ENCODE results near the gene TRIM54.
"Not testable (repeated sequence)": the region's sequence is repeated elsewhere in the genome, so short reads cannot be mapped to it uniquely, and the experiment has no call there.

TRIM54 gene

DNA sequence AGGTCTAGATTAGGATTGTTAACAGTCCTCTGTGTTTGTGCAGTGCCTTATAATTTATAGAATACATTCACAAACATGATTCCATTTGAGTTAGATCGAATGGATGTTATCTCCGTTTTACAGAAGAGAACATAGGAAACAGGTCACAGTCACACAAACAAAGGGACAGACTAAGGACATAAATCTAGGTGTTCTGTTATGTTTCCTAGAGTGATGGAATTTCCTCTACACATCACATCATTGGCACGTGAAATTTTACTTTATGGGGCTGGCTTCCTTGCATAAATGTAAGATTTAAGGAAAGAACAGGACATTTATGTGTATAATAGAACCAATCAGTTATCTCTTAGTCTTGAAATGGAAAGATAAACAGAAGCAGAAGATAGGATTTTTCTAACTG lies 6.4 kb downstream of the TRIM54 start:
- DNase-seq, result no peak

DNA sequence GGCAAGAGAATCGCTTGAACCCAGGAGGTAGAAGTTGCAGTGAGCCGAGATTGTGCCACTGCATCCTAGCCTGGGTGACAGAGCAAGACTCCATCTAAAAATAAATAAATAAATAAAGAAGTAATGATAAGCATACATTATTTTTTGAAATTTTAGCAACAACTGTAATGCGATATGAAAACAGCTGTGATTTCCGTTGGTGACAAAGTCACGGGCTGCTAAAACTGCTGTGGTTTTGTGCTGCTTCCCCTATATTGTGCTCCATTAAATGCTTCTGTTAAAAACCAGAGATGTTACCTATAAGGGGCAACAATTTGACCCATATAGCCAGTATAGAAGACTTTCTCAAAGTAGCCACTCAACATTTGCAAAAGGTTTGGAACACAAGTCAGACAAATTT lies 8.3 kb downstream of the TRIM54 start:
- no peak for DNase-seq

DNA sequence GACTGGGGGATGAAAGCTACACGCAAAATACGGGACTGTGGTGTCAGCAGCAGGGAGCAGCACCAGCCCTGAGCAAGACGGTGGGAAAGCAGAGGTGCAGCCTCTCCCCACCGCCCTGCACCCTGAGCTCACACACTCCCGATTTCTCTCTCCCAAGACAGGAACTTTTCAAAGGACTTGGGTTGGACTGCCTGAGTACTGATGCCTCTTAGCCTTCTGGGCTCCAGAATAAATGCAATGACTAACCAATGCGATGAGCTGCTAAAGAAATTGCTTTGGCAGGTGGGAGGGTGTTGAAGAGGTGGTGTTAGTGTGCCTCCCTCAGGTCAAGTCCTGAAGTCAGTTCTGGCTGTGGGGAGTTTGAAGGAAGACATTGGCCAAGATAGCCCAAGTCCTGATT lies 9.6 kb downstream of the TRIM54 start:
- DNase-seq, result no peak

DNA sequence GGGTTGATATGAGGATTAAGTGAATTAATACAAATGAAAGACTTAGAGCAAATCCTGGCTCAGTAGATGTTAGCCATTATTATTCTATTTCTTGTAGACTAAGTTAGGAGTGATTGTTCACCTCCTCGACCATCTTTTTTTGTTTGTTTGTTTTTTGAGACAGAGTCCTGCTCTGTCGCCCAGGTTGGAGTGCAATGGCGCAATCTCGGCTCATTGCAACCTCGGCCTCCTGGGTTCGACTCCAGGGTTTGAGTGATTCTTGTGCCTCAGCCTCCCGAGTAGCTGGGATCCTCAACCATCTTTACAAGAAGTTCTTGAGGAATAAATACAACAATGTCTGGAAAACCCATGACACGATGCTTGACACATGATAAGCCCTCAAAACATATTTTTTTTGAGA lies 12.7 kb downstream of the TRIM54 start:
- DNase-seq, result no peak

DNA sequence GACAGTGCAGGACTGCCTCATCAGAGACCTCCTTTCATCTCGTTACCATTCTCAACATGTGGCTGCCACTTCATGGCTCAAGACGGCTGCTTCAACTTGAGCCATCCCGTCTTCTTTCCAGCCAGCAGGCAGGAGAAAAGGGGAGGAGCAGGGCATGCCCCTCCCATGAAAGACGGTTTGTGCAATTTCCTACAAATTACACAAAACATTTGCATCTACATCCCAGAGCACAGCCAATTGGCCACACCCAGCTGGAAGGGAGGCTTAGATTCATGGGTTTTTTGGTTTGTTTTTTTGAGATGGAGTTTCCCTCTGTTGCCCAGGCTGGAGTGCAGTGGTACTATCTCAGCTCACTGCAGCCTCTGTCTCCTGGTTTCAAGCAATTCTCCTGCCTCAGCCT lies 14.3 kb downstream of the TRIM54 start:
- no peak for DNase-seq

DNA sequence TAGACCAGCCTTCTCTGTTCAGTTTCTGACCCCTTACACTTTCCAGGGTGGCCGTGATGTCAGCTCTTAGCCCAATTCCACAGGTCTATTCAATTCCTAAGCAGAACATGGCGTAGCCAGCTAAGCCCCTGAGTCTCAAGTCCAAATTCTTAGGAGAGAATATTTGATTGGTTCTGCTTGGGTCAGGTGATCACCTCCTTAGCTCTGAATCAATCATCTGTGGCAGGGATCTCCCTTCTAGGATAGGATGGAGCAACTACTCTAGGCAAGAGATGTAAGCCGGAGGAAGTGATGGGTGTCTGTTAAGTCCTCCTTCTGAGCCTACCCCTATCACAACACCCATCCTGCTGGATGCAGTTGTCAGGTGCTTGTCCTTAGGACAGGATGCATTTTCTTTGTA lies 15.0 kb downstream of the TRIM54 start:
- no peak for DNase-seq

DNA sequence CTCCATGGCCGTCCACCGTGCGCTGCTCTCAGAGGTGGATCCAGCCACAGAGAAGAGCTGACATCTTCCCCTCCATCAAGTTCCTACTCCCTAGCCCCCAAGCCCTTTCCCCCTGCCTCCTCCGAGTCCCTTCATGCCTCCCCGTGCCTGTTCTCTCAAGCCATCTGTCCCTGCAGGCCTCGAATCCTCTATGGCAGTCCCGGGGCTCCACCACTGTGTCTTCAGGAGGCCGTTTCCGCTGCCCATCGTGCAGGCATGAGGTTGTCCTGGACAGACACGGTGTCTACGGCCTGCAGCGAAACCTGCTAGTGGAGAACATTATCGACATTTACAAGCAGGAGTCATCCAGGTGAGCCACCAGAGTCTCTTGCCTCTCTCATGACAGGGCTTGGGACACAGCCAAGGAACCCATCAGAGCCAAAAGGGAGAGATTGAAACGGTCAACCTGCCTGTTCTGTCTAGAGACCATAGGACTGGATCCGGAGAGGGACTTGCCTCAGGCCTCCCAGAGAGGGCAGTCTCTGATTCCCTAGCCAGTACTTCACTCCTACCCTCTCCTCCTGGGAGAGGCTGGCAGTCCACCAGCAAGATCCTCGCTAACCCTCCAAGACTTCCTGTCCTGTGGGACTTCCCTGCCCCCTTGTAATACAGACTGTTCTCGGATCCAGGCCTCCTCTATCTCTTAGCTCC lies 16.3 kb downstream of the TRIM54 start:
- no peak for DNase-seq

DNA sequence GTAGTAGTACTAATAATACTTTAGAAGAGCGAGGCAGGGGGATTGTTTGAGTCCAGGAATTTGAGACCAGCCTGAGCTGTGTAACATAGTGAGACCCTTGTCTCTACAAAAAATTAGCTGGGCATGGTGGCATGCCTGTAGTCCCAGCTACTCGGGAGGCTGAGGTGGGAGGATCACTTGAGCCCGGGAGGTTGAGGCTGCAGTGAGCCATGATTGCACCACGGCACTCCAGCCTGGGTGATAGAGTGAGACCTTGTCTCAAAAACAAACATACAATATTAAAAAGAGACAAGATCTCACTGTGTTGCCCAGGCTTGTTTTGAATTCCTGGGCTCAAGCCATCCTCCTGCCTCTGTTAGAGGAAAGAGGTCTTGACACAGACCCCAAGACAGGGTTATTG lies 18.4 kb downstream of the TRIM54 start:
- DNase-seq, result not testable (repeated sequence)

DNA sequence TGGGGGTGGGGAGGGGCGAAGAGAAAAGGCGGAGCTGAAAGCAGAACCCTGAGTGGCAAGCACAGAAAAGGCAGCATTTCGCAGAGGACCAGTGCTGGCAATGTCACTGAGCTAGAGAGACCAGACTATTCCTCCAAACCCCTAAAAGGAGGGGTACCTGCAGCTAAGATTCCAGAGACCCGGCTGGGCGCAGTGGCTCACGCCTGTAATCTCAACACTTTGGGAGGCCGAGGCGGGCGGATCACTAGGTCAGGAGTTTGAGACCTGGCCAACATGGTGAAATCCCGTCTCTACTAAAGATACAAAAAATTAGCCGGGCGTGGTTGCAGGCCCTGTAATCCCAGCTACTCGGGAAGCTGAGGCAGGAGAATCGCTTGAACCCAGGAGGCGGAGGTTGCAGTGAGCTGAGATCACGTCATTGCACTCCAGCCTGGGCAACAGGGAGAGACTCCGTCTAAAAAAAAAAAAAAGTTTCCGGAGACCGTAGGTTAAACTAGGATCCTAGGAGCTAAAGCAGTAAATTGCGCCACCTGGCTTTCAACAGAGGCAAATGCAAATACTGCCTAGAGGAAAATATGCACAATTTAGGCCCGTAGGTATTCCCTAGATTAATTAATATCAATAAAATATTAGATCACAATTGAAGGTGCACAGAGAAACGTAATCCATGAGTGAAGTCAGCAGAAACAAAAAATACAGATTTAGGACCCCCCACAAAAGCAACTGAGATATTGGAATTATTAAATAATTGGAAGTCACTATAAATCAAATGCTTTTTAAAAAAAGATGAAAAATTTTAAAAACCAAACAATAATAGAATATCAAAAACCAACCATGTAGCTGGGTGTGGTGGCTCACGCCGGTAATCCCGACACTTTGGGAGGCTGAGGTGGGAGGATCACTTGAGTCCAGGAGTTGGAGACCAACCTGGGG lies 21.1 kb downstream of the TRIM54 start:
- DNase-seq, result no peak

DNA sequence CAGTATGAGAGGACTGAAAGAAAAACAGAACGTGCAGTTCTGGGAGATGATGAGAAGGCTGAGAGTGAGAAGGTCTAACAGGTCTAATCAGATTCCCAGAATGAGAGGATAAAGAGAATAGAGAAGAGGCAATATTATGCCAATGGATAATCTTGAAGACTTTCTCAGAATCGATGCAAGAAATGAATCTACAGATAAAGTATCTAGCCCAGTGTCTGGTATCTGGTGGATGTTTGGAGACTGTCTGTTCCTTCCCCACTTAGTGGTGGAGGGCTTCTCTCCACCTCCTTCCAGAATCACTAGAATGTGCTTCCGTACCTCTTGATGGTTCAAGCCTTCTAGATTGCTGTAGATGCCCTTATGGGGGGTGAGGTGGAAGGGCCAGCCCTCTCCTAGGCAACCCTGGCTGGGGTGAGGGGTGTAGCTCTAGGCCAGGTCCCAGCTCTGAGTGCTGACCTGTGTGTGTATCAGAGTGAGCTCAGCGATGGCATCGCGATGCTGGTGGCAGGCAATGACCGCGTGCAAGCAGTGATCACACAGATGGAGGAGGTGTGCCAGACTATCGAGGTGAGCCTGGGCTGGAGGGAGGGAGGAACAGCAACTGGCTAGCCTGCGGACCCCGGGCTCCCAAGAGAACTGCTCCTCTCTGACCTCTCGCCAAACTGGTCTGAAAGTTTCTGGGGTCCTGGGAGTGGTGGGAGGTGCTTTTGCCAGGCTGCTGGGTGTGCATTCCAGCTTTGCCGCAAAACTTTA lies 22.4 kb downstream of the TRIM54 start:
- DNase-seq, result no peak

DNA sequence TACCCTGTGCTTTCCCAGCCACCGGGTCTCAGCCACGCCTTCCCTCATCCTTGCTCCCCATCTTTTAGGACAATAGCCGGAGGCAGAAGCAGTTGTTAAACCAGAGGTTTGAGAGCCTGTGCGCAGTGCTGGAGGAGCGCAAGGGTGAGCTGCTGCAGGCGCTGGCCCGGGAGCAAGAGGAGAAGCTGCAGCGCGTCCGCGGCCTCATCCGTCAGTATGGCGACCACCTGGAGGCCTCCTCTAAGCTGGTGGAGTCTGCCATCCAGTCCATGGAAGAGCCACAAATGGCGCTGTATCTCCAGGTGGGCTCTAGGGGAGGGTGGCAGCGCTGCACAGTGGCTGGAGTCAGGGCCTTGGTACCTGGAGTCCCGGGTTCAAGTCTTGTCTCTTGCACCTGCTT lies 23.3 kb downstream of the TRIM54 start:
- no peak for DNase-seq

DNA sequence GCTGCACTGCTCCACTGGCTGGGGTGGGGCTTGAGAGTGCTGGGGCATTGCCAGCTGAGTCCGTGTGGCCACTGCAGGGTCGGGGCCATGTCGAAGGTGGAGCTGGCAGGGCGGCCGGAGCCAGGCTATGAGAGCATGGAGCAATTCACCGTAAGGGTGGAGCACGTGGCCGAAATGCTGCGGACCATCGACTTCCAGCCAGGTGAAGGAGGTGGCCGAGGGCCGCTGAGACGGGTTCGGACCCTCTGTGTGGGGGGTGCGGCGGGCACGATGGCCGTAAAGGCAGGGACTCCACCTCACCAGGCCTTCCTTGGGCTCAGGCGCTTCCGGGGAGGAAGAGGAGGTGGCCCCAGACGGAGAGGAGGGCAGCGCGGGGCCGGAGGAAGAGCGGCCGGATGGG lies 23.9 kb downstream of the TRIM54 start:
- DNase-seq, result no peak

DNA sequence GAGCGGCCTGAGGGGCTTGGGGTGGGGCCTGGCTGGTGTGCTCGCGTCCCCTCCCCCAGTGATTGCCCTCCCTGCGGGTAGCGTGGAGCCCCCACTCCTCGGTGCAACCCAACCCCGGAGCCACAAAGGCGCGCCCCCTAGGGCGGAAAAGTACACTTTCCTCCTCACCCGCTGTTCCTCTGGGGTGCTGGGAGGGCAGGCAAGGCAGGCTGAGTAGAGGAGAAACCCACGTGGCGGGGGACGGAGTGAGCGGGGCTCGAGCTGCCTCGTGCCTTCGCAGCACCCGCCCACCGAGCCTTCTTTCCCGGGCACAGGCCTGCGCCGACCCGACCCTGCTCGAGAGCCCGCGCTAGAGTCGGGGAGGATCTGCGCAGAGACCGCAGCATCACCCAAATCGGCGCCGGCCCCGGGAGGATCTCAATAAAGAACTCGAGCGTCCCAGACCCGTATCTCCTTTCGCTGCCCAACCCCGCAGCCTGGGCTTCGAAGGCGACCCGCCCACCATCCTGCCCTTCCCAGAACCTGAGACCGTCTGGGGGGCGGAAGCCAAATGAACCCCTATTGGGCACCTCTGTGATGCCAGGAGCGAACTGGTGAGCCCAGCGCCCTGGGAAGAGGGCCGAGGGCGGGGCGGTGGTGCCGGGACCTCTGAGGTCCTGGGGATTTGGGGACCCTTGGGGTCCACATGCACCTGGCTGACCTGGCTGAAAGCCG lies 24.5 kb downstream of the TRIM54 start:
- no peak for DNase-seq

DNA sequence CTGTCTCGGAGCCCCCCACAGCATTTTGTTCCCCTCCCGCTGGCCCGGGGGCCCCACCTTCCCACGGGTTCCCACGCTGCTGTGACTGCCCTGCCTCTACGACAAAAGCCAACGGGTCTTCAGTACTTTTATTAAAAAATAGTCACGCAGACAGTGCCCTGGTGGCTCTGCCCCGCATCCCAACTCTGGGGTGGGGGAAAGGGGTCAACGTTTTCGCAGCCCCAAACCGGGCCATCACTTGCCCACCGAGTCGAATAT lies 25.0 kb downstream of the TRIM54 start:
- DNase-seq, result no peak

DNA sequence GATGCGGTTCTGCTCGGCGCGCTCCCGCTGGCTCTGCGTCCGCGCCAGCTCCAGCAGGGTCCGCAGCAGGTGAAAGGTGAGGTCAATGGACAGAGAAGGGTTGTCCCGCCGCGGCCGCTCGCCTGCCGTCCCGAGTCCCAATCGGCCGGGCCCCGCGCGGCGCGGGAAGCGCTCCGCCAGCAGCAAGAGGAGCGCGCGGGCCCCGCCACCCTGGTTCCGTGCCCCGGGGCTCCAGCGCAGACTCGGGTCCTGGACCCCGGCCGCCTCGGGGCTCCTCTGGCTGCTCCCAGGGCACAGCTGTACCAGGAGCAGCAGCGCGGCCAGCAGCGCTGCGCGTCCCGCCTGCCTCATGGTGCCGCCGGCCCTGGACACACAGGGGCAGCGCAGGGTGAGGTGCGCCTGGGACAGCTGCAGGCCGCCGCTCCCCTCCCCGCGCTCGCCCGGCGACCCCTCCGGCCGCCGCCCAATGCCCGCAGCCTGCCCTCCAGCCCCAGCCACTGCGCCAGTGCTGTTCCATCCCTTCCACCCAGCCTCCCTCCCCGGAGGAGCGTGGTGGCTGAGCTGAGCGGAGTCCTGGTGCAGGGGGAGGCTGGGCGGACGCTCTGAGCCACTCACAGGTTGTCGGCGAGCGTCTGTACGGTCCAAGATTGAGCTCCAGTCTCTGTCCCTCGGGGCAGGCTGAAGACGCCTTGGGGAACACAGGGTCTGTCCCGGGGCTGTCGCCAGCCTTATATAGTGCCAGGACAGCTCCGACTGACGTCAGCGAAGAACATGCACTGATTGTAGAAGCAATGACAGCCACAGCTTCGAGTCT lies 25.5 kb downstream of the TRIM54 start:
- no peak for DNase-seq

DNA sequence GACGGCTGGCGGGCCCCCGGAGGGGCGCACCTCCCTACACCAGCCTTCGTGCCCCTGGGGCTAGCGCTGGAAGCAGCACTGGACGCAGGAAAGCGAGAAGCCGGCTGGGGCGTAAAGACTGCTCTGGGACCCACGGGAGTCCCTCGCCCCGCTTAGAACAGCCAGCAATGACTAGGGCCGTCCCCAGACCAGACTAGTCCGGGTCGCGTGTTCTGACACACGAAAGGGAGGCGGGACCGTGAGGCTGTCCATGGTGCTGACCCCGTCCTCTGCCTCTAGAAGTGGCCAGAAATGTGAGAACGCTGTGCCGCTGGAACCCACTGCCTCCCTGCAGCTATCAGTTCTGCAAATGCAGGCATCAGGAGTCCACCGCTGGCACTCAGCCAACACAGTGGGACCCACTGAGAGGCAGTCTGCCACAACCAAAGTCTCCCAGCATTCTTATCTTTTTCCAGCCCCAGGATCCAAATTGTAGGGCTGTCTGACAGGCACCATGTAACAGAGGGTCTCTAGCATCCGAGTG lies 26.2 kb downstream of the TRIM54 start, which contains the start of gene UCN:
TSS of gene UCN (minus strand) at position 87 of the 523 bp plus-strand sequence. CDS start 550 bp downstream, outside the sequence.
- DNase-seq, result no peak

DNA sequence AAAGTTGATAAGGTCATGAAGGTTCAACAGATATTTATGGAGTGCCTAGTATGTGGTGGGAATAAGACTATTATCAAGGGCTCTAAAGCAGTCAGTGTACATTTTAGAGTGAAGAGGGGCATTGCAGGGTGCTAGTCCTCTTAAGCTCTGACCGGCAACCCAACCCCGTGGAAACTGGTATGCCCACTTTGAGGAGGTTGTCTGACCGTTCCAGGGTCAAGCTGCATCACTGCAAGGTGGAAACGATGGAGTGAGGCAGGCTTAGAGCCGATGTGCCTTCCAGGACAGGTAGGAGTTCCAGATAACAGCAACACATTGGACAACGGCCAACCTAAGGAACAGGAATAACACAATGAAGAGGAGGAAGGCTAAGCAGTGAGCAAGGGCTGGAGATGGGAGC lies 27.4 kb downstream of the TRIM54 start:
- no peak for DNase-seq

DNA sequence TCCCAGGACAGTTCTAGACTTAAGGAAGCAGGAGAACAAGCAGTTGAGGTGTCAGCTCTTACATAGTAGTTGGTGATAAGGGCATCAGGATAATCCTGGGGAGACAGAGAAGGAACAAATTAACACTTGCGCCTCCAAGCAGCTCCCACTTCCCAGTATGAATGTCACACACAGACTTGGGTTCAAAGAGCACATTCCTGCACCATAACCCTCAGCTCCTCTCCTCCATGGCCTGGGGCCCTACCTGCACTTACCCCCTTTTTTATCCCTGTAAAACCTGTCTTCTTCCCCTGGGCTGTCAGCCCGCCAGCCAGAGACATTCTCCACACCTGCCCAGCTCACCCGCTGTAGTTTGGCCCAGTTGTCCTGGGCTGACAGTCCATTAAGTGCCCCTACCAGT lies 29.9 kb downstream of the TRIM54 start:
- DNase-seq, result no peak

DNA sequence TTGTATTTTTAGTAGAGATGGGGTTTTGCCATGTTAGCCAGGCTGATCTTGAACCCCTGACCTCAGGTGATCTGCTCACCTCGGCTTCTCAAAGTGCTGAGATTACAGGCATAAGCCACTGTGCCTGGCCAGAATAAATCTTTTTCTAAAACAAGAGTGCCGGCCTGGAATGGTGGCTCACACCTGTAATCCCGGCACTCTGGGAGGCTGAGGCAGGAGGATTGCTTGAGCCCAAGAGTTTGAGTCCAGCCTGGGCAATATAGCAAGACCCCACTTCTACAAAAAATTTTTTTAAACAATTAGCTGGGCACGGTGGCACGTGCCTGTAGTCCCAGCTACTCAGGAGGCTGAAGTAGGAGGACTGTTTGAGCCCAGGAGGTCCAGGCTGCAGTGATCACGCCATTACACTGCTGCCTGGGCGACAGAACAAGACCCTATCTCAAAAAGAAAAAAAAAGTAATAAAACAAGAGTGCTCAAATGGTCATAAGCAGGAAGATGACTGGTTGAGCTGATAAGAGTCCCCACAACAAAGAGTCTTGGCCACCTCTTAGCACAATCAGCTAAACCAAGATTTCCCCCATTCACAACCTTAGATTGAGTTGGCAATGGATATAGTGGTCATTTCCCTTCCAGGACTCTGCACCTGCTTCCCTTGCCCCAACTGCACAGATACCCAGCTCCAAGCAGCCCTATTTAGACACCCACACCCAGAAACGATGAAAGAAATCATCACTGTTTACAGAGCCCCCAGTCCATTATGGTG lies 31.8 kb downstream of the TRIM54 start:
- no peak for DNase-seq

DNA sequence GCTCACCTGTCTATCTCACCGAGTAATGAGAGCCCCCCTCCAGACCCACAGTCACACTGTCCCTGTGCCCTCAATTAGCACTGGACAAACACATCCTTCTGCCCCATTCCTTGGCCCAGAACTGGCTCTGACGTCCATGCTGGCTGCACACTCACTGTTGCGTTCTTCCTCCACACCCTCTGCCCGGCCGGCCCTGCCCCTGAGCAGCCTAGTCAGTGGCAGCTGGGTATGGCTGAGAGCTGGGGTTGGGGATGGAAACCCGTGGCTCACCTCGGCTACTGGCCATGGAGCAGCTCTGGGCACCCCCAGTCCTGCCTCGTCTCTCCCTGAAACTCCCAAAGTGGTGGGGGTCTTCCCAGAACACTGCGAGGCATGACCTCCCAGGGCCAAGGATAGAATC lies 32.5 kb downstream of the TRIM54 start:
- no peak for DNase-seq

DNA sequence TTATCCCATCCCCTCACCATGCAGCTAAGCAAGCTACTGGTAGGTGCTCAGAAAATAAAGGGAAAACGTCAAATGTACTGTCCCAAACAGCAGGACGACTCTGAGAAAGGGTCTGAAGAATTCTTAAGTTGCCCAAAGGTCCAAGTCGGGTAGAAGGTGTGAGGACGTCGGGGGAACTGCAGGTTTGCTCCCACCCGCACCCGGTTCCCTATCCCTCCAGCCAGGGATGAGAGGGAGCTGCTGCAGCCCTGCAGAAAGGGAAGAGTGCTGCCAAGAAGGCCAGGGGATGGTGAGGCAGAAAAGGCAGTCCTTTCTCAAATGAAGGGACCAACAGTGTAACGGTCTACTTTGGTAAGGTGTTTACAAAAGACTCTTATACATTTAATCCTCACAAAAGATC lies 32.9 kb downstream of the TRIM54 start:
- no peak for DNase-seq

Measured in GOT3 (cell line).